AG09309 (cell line): ENCODE results near the gene MYH13.

Experiments used
- DNase-seq: peaks from one replicate; pipeline ENCODE4 v3.0.0-alpha.2; 2010; ENCODE audit warnings: low read depth
- H3K4me3 ChIP-seq: 2 replicates; pipeline ENCODE4 v1.5.1; 2011; ENCODE audit warnings: mild to moderate bottlenecking, low read depth, low read length, moderate library complexity; ENCODE audit not compliant: control insufficient read depth
- CTCF ChIP-seq: IDR thresholded peaks from 2 replicates; pipeline ENCODE4 v1.5.1; 2011; ENCODE audit warnings: mild to moderate bottlenecking, low read depth, low read length, inconsistent platforms; ENCODE audit not compliant: insufficient read depth, control insufficient read depth; ENCODE audit errors: missing control alignments

The MYH13 gene

GRCh38 chr17:10380631-10381408, 8.0 kb upstream of the MYH13 start:
- TF ChIP-seq CTCF = no peak
- DNase-seq = no peak
- H3K4me3 ChIP-seq = no peak overlapping the region

GRCh38 chr17:10370016-10370608, 2.7 kb downstream of the MYH13 start:
- TF ChIP-seq CTCF = no peak
- DNase-seq = no peak
- no peak overlapping the region for H3K4me3 ChIP-seq

- no peak for DNase-seq
- H3K4me3 ChIP-seq = no peak overlapping the region
- TF ChIP-seq CTCF = no peak
Measured at GRCh38 chr17:10369239-10369638, 3.6 kb downstream of the MYH13 start.

GRCh38 chr17:10368561-10368960, 4.2 kb downstream of the MYH13 start:
- no peak overlapping the region for H3K4me3 ChIP-seq
- no peak for TF ChIP-seq CTCF
- DNase-seq = no peak

GRCh38 chr17:10360578-10360977, 12.2 kb downstream of the MYH13 start:
- no peak for DNase-seq
- TF ChIP-seq CTCF = no peak
- H3K4me3 ChIP-seq = no peak overlapping the region

GRCh38 chr17:10357768-10358167, 15.0 kb downstream of the MYH13 start:
- DNase-seq = no peak
- H3K4me3 ChIP-seq = no peak overlapping the region
- TF ChIP-seq CTCF = peak; percentile 23
